NCI-H2171 (cell line): ENCODE results near the gene TMEM11.
"Not testable (repeated sequence)": the region's sequence is repeated elsewhere in the genome, so short reads cannot be mapped to it uniquely, and the experiment has no call there.

ENCODE experiments used
- DNase-seq: peaks from one replicate; lab custom pipeline; 2025; lab: John Stamatoyannopoulos, UW

Gene TMEM11

GRCh38 chr17:21210411-21211076 lies 3.4 kb downstream of the TMEM11 start:
- DNase-seq = peak; percentile 86

GRCh38 chr17:21209511-21210175 lies 4.3 kb downstream of the TMEM11 start:
- peak; percentile 53 for DNase-seq

- DNase-seq = no peak
These were observed 5.6 kb downstream of the TMEM11 start for GRCh38 chr17:21208352-21208751.

GRCh38 chr17:21204935-21205334 lies 9.0 kb downstream of the TMEM11 start:
- no peak for DNase-seq

- DNase-seq = no peak
These were observed 11.4 kb downstream of the TMEM11 start for GRCh38 chr17:21202512-21202911.

- no peak for DNase-seq
These were observed 12.1 kb downstream of the TMEM11 start for GRCh38 chr17:21201874-21202273.

GRCh38 chr17:21201298-21201595 lies 12.7 kb downstream of the TMEM11 start:
- DNase-seq = no peak

- DNase-seq = no peak
These were observed 13.2 kb downstream of the TMEM11 start for GRCh38 chr17:21200590-21201297.

- no peak for DNase-seq
These were observed 14.1 kb downstream of the TMEM11 start for GRCh38 chr17:21199856-21200255.

- DNase-seq = no peak
These were observed 14.7 kb downstream of the TMEM11 start for GRCh38 chr17:21199311-21199710.

GRCh38 chr17:21198411-21198810 lies 15.6 kb downstream of the TMEM11 start:
- DNase-seq = no peak

- DNase-seq = no peak
These were observed 17.8 kb downstream of the TMEM11 start for GRCh38 chr17:21196126-21196525.

GRCh38 chr17:21194703-21195102 lies 19.3 kb downstream of the TMEM11 start:
- DNase-seq = peak; percentile 53

GRCh38 chr17:21194226-21194625 lies 19.7 kb downstream of the TMEM11 start:
- no peak for DNase-seq

- DNase-seq = peak; percentile 43
These were observed 20.9 kb downstream of the TMEM11 start for GRCh38 chr17:21193031-21193430.

GRCh38 chr17:21192414-21192813 lies 21.5 kb downstream of the TMEM11 start:
- not testable (repeated sequence) for DNase-seq

GRCh38 chr17:21191698-21192097 lies 22.3 kb downstream of the TMEM11 start:
- no peak for DNase-seq

- no peak for DNase-seq
These were observed 23.9 kb downstream of the TMEM11 start for GRCh38 chr17:21190078-21190477.

- no peak for DNase-seq
These were observed 24.6 kb downstream of the TMEM11 start for GRCh38 chr17:21189361-21189760.

GRCh38 chr17:21186399-21187187 lies 27.4 kb downstream of the TMEM11 start:
- no peak for DNase-seq

GRCh38 chr17:21185061-21185460 lies 28.9 kb downstream of the TMEM11 start:
- no peak for DNase-seq

- no peak for DNase-seq
These were observed 29.4 kb downstream of the TMEM11 start for GRCh38 chr17:21184570-21184969.

GRCh38 chr17:21183468-21183867 lies 30.5 kb downstream of the TMEM11 start:
- DNase-seq = no peak
